Stimulated activated CD4-positive, alpha-beta T cell treated with anti-CD3 and anti-CD28 coated beads, TNF-alpha, amount 100 ng/mL, for 24 hours (primary cell): ENCODE results near the gene ZNF493.
A peak's percentile ranks its signal among the peaks of the same experiment; 100 is the strongest.

Experiments
- DNase-seq, 3 experiments: peaks; one replicate each; pipeline ENCODE4 v3.0.0-alpha.2; 2020; ENCODE audit warnings: low read depth in 3 of 3

The ZNF493 gene

GRCh38 chr19:21396893-21397572 lies at the start of gene ZNF493:
ZNF493 (plus strand) TSS chr19:21397133; CDS start chr19:21397238, 105 bp downstream.
- DNase-seq, result peak; percentile 80 to 90 (median 88)

- no peak for DNase-seq
Measured at GRCh38 chr19:21352830-21353229, 44.1 kb upstream of the ZNF493 start.

- DNase-seq, result peak; percentile 66 to 81 (median 76)
Measured at GRCh38 chr19:21358768-21359451, 38.0 kb upstream of the ZNF493 start, which contains the start of gene ZNF738. ZNF738 (plus strand) TSS chr19:21359000; CDS start chr19:21359141, 141 bp downstream.

DNA sequence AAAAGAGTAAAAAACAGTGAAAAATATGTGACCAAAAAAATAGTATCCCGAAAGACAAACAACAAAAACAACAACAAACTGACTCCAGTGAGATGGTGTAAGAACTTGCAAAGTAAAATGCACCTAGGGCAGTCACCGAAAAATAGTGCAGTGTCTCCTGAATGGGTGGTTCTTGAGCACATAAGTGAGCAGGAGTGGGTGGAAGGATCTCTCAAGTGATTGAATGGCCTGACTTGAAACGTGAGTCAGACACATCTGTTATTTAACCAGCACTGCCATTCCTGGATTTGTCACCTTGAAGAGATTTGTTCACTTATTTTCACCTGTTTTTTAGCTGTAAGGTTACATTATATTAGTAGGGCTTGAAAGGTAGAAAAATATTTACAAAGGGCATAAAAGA lies 34.6 kb upstream of the ZNF493 start:
- no peak for DNase-seq

DNA sequence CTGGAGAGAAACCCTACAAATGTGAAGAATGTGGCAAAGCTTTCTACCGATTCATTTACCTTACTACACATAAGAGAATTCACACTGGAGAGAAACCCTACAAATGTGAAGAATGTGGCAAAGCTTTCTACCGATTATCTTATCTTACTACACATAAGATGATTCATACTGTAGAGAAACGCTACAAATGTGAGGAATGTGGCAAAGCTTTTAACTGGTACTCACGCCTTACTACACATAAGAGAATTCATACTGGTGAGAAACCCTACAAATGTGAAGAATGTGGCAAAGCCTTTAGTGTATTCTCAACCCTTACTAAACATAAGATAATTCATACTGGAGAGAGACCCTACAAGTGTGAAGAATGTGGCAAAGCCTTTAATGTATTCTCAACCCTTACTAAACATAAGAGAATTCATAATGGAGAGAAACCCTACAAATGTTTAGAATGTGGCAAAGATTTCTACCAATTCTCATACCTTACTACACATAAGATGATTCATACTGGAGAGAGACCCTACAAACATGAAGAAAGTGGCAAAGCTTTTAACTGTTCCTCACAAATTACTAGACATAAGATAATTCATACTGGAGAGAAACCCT lies 12.9 kb upstream of the ZNF493 start:
- DNase-seq, result no peak

GRCh38 chr19:21396121-21396520 lies 812 bp upstream of the ZNF493 start:
- no peak for DNase-seq

DNA sequence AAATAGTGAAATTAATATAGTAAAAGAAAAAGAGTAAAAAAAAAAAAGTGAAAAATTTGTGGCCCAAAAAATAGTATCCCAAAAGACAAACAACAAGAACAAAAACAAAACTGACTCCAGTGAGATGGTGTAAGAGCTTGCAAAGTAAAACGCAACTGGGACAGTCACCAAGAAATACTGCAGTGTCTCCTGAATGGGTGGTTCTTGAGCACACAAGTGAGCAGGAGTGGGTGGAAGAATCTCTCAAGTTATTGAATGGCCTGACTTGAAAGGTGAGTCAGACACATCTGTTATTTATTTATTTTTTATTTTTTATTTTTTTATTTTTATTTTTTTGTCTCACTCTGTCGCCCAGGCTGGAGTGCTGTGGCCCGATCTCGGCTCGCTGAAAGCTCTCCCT lies 1.9 kb downstream of the ZNF493 start:
- no peak for DNase-seq

- DNase-seq, result no peak
Measured at GRCh38 chr19:21402303-21402985, 5.5 kb downstream of the ZNF493 start.

- DNase-seq, result no peak
Measured at GRCh38 chr19:21410166-21410565, 13.2 kb downstream of the ZNF493 start.

GRCh38 chr19:21422244-21422643 lies 25.3 kb downstream of the ZNF493 start:
- DNase-seq, result no peak

DNA sequence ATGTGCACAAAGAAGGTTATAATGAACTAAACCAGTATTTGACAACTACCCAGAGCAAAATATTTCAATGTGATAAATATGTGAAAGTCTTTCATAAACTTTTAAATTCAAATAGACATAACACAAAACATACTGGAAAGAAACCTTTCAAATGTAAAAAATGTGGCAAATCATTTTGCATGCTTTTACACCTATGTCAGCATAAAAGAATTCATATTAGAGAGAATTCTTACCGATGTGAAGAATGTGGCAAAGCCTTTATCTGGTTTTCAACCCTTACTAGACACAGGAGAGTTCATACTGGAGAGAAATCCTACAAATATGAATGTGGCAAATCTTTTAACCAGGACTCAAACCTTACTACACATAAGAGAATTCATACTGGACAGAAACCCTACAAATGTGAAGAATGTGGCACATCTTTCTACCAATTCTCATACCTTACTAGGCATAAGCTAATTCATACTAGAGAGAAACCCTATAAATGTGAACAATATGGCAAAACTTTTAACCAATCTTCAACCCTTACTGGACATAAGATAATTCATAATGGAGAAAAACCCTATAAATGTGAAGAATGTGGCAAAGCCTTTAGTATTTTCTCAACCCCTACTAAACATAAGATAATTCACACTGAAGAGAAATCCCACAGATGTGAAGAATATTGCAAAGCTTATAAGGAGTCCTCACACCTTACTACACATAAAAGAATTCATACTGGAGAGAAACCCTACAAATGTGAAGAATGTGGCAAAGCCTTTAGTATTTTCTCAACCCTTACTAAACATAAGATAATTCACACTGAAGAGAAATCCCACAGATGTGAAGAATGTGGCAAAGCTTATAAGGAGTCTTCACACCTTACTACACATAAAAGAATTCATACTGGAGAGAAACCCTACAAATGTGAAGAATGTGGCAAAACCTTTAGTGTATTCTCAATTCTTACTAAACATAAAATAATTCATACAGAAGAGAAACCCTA lies 26.4 kb downstream of the ZNF493 start:
- DNase-seq, result no peak

DNA sequence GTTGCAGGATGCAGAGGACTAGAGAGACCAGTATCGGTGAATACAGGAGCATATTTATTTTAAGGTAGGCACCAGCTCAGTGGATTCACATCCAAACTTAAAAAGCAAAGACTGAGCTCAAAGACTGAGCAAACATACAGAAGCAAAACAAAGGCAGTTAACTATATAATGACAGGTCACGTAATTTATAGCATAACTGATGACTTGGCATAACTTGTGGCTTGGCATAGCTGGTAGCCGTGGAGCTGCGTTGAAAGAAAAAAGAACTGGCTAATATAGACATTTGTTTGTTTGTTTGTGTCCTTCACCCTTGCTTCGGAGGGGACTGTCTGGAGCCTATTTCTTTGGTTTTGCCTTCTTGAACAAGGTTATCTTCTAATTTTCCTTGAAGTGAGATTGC lies 33.7 kb downstream of the ZNF493 start:
- DNase-seq, result no peak

GRCh38 chr19:21432590-21432989 lies 35.7 kb downstream of the ZNF493 start:
- DNase-seq, result no peak

- DNase-seq, result no peak
Measured at GRCh38 chr19:21434516-21434915, 37.6 kb downstream of the ZNF493 start.

DNA sequence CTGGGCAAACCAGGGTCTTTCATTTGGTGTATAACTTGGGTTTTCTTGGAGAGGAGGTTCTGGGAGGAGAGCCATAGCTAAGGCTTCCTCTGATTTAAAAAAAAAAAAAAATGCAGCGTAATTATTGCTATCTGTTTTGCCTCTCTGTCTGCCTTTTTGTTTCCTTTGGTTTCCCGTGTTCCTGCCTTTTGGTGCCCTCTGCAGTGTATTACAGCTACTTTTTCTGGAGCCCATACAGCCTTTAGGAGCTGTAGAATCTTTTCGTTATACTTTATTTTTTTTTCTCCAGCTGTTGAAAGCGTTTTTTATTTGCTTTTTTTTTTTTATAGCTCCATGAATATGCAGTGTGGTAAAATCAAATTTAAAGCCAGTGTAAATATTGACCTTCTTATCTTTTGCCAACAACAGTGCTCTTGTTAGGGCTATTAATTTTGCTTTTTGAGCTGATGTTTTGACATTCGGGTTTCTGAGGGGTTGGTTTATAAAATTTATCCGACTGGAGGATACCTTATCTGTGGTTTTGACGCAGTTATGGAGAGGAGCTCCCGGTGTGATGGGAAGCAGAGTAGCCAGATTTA lies 38.1 kb downstream of the ZNF493 start:
- DNase-seq, result no peak

DNA sequence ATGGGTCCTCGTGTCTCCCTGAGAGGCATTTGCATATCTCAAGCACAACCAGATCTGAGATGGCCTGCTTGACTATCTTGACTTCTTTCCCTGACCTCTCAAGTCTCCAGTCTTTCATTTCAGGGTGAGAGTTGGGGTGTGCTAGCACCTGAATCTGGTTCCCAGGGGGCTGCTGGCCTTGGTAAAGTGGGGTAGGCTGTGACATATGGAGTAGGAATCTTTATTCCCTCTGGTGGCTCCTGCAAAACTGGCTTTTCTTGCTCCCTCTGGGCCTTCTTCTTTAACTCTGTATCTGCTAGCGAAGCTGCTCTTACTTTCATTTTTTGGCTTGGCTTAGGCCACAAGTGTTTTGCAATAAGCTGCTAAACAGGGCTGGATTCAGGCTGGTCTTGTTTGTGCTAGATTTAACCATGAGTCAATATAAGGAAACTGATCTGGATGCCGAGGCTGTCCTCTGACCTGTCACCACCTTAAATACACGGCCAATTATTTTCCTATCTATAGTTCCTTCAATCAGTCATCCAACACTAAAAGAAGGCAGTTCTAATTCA lies 42.3 kb downstream of the ZNF493 start:
- no peak for DNase-seq

DNA sequence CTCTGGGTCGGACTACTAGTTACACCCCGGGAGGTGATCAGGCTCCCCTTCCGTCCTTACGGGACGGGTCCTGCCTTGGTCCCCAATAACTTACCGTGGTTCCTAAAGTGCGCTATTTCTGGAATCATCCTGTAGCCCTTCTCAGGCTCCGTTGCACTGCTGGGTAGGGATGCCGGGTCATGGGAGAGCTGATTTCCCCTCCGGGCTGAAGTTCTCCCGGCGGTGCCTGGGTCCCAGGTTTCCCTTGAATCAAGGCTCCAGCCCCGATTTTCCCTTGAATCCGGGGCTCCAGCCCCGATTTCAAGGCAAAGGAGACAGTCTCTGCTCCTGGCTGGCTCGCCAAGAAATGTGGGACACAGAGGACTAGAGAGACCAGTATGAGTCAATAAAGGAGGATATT lies 43.4 kb downstream of the ZNF493 start:
- no peak for DNase-seq

- no peak for DNase-seq
Measured at GRCh38 chr19:21451187-21451586, 54.3 kb downstream of the ZNF493 start.

DNA sequence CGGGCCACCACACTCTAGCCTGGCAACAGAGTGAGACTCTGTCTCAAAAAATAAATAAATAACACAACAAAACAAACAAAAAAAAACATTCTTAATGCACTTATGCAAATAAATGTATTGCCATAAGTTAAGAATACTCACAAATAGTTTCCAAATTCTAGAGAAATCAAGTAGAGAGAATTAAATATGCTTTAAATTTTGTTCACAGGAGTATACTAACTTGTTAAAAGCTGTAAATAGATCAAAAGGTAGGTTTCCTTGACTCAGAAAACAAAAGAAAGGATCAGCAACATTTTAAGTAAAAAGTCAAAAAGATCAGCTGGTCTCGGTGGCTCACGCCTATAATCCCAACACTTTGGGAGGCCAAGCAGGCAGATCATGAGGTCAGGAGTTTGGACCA lies 58.0 kb downstream of the ZNF493 start:
- no peak for DNase-seq

DNA sequence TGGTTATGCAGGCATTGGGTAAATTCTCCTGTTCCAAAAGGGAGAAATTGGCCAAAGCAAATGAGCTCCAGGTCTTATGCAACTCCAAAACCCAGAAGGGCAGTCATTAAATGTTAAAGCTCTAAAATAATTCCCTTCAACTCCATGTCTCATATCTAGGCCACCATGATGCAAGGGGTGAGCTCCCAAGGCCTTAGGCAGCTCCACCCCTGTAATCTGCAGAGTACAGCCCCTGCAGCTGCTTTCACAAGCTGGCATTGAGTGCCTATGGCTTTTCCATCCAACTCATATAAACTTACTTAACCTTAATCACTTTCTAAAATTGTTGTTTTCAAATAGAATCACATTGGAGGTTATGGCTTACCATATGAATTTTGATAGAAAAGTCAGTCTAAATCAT lies 63.8 kb downstream of the ZNF493 start:
- DNase-seq, result no peak

GRCh38 chr19:21462540-21462939 lies 65.6 kb downstream of the ZNF493 start:
- no peak for DNase-seq
